Measurements from ENCODE around the gene PGA5. TPM values are rescaled to one million over a fixed set of nuclear protein-coding genes. Genes with fewer than 3 reads are reported as not detected.
"Not testable (repeated sequence)": the region's sequence is repeated elsewhere in the genome, so short reads cannot be mapped to it uniquely, and the experiment has no call there.

The PGA5 gene
- total RNA-seq, 6 donors from 2014 or later, result 0.30 to 1.2 TPM; not detected in 4

GRCh38 chr11:61211327-61211952 lies 29.5 kb upstream of the PGA5 start:
- H3K4me1 ChIP-seq; ATAC-seq (ENCODE audit: low FRiP score in 2 of 2); H3K27ac ChIP-seq; DNase-seq; H3K27me3 ChIP-seq; H3K36me3 ChIP-seq; H3K9me3 ChIP-seq; H3K4me3 ChIP-seq: not testable (repeated sequence)
- WGBS, 2 donors, result 74 to 78% methylated on average over 4 to 8 of the region's 10 CpGs

DNA sequence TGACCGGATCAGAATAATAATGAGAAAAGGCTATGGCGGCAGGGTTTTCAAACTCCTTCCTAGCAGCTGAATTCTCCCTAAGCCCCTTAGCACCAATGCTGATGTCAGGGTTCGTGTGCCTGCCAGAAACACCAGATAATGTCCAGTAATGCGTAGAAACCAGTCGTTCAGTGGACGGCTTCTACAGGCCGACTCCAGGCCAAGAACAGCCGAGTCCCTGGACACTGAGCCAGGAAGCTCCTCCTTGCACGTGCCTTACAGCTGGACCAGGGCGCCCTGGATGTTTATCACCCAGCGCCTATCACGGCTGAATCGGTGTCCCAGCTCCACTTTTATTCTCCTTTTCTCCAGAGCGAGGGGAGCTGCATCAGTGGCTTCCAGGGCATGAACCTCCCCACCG lies 28.8 kb upstream of the PGA5 start:
- not testable (repeated sequence) for H3K27ac ChIP-seq, H3K4me3 ChIP-seq, H3K9me3 ChIP-seq, DNase-seq, H3K36me3 ChIP-seq, H3K4me1 ChIP-seq, H3K27me3 ChIP-seq
- ATAC-seq (ENCODE audit: low FRiP score in 2 of 2), result peak in 1 of 2 donors; percentile 59
- WGBS, 2 donors, result no CpG with 5 or more reads among the region's 15 CpGs

- H3K36me3 ChIP-seq; H3K9me3 ChIP-seq; H3K27ac ChIP-seq; ATAC-seq (ENCODE audit: low FRiP score in 2 of 2); H3K4me1 ChIP-seq; H3K4me3 ChIP-seq; H3K27me3 ChIP-seq; DNase-seq: not testable (repeated sequence)
- WGBS, 2 donors, result no CpG with 5 or more reads among the region's 3 CpGs
Measured at GRCh38 chr11:61213711-61214324, 27.2 kb upstream of the PGA5 start.

GRCh38 chr11:61218306-61218705 lies 22.7 kb upstream of the PGA5 start:
- WGBS, 2 donors, result no CpG with 5 or more reads among the region's 4 CpGs
- not testable (repeated sequence) for ATAC-seq (ENCODE audit: low FRiP score in 2 of 2); H3K27me3 ChIP-seq

GRCh38 chr11:61219016-61219415 lies 22.0 kb upstream of the PGA5 start:
- DNase-seq; H3K9me3 ChIP-seq; H3K4me3 ChIP-seq; H3K27ac ChIP-seq; H3K36me3 ChIP-seq; ATAC-seq (ENCODE audit: low FRiP score in 2 of 2); H3K4me1 ChIP-seq; H3K27me3 ChIP-seq: not testable (repeated sequence)
- WGBS, 2 donors, result 89% methylated on average over 5 of the region's 5 CpGs; no CpG with 5 or more reads in 1 of the 2 donors

More at GRCh38 chr11:61218306-61218705, 22.7 kb upstream of the PGA5 start:
- not testable (repeated sequence) for H3K4me1 ChIP-seq, H3K27ac ChIP-seq, H3K36me3 ChIP-seq, H3K9me3 ChIP-seq, H3K4me3 ChIP-seq, DNase-seq

- H3K27ac ChIP-seq; H3K4me1 ChIP-seq; H3K36me3 ChIP-seq; ATAC-seq (ENCODE audit: low FRiP score in 2 of 2); H3K27me3 ChIP-seq; H3K9me3 ChIP-seq; H3K4me3 ChIP-seq; DNase-seq: not testable (repeated sequence)
- WGBS, 2 donors, result no CpG with 5 or more reads among the region's 8 CpGs
Measured at GRCh38 chr11:61222047-61222446, 18.9 kb upstream of the PGA5 start, which contains the start of gene PGA4. TSS of gene PGA4 (plus strand) at chr11:61222347. CDS start at chr11:61222401, 54 bp downstream.

DNA sequence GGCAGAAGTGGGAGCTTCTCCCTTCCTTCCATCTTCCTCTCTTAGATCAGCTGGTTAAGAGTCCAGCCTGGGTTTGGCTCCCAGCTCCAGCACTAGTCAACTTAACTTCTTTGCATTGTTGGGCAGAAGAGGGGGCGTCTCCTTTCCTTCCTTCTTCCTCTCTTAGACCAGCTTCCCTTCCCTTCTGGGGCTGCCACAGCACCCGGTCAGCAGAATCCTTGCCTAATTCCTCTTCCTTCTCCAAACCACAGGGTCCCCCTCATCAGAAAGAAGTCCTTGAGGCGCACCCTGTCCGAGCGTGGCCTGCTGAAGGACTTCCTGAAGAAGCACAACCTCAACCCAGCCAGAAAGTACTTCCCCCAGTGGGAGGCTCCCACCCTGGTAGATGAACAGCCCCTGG lies 18.3 kb upstream of the PGA5 start:
- not testable (repeated sequence) for H3K9me3 ChIP-seq, H3K4me3 ChIP-seq, H3K27me3 ChIP-seq, H3K27ac ChIP-seq, DNase-seq, H3K4me1 ChIP-seq, H3K36me3 ChIP-seq
- WGBS, 2 donors, result no CpG with 5 or more reads among the region's 5 CpGs
- peak; percentile 17 to 81 for ATAC-seq (ENCODE audit: low FRiP score in 2 of 2)

DNA sequence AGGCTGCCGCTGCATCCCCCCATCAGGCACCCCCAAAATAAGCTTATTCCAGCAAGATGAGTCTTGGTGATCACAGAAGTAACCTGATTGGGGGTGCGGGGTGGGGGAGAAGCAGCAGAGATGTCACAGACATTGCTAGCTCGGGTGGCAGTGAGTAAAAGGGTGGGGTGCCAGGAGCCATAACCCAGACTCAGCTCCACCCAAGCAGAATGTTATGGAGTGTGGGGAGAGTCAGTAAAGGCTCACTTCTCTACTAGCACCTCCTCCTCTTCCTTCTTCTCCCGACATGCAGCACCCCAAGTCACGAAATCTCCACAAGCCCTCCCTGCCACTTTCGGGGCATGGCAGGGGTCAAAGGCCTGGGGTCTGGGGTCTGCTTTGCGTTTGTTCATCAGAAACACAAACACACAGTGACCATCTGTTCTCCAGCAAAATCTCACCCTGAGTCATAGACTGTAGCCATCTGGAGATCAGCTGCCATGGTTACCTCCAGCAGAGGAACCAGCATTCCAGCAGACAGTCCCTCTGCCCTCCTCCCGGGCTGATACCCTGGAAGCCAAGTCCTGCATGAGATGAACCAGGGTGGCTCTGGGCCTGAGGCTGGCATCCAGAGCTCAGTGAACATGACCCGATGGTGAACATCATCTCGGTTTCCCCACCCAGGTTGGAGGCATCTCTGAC lies 14.4 kb upstream of the PGA5 start:
- H3K9me3 ChIP-seq; H3K27me3 ChIP-seq; DNase-seq; H3K4me1 ChIP-seq; H3K36me3 ChIP-seq; H3K27ac ChIP-seq; ATAC-seq (ENCODE audit: low FRiP score in 2 of 2); H3K4me3 ChIP-seq: not testable (repeated sequence)
- whole genome bisulfite sequencing, 2 donors, result no CpG with 5 or more reads among the region's 10 CpGs

GRCh38 chr11:61229458-61229857 lies 11.5 kb upstream of the PGA5 start:
- no CpG with 5 or more reads among the region's 6 CpGs for WGBS, 2 donors
- H3K4me3 ChIP-seq; DNase-seq; H3K9me3 ChIP-seq; H3K36me3 ChIP-seq; ATAC-seq (ENCODE audit: low FRiP score in 2 of 2); H3K27ac ChIP-seq; H3K27me3 ChIP-seq; H3K4me1 ChIP-seq: not testable (repeated sequence)

DNA sequence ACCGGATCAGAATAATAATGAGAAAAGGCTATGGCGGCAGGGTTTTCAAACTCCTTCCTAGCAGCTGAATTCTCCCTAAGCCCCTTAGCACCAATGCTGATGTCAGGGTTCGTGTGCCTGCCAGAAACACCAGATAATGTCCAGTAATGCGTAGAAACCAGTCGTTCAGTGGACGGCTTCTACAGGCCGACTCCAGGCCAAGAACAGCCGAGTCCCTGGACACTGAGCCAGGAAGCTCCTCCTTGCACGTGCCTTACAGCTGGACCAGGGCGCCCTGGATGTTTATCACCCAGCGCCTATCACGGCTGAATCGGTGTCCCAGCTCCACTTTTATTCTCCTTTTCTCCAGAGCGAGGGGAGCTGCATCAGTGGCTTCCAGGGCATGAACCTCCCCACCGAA lies 9.9 kb upstream of the PGA5 start:
- not testable (repeated sequence) for H3K4me1 ChIP-seq, H3K27ac ChIP-seq, H3K27me3 ChIP-seq, H3K9me3 ChIP-seq, DNase-seq, H3K36me3 ChIP-seq, H3K4me3 ChIP-seq
- WGBS, 2 donors, result no CpG with 5 or more reads among the region's 15 CpGs
- ATAC-seq (ENCODE audit: low FRiP score in 2 of 2), result peak in 1 of 2 donors; percentile 57

- not testable (repeated sequence) for H3K27me3 ChIP-seq; ATAC-seq (ENCODE audit: low FRiP score in 2 of 2); H3K4me3 ChIP-seq; H3K27ac ChIP-seq; H3K36me3 ChIP-seq; H3K4me1 ChIP-seq; DNase-seq; H3K9me3 ChIP-seq
- WGBS, 2 donors, result 56% methylated on average over 2 of the region's 5 CpGs; no CpG with 5 or more reads in 1 of the 2 donors
Measured at GRCh38 chr11:61231585-61231984, 9.4 kb upstream of the PGA5 start.

- H3K9me3 ChIP-seq; DNase-seq; H3K36me3 ChIP-seq; H3K4me1 ChIP-seq; H3K27me3 ChIP-seq; H3K27ac ChIP-seq; H3K4me3 ChIP-seq; ATAC-seq (ENCODE audit: low FRiP score in 2 of 2): not testable (repeated sequence)
- WGBS, 2 donors, result no CpG with 5 or more reads among the region's 3 CpGs
Measured at GRCh38 chr11:61232548-61233145, 8.3 kb upstream of the PGA5 start.

- H3K4me3 ChIP-seq; H3K9me3 ChIP-seq; H3K27ac ChIP-seq; H3K36me3 ChIP-seq; H3K27me3 ChIP-seq; H3K4me1 ChIP-seq; ATAC-seq (ENCODE audit: low FRiP score in 2 of 2); DNase-seq: not testable (repeated sequence)
- no CpG with 5 or more reads among the region's 4 CpGs for WGBS, 2 donors
Measured at GRCh38 chr11:61237130-61237529, 3.8 kb upstream of the PGA5 start.

Measured in upper lobe of left lung (tissue), 6 donors.